GM19328 (cell line): Measurements from ENCODE around the gene BMAL1.

Source experiments
- ATAC-seq: cut with Tn5 transposase; IDR thresholded peaks from one replicate; pipeline ENCODE4 v1.9.1; 2021; ENCODE audit warnings: mild to moderate bottlenecking, moderate library complexity; ENCODE audit not compliant: unreplicated experiment

Gene BMAL1

GRCh38 chr11:13290221-13290980 is 12.8 kb downstream of the BMAL1 start:
- no peak for ATAC-seq

- no peak for ATAC-seq
Measured at GRCh38 chr11:13291361-13291760, 13.8 kb downstream of the BMAL1 start.

GRCh38 chr11:13291800-13292199 is 14.2 kb downstream of the BMAL1 start:
- no peak for ATAC-seq

- ATAC-seq, result no peak
Measured at GRCh38 chr11:13292970-13293369, 15.4 kb downstream of the BMAL1 start.

- ATAC-seq, result no peak
Measured at GRCh38 chr11:13294178-13294577, 16.6 kb downstream of the BMAL1 start.

GRCh38 chr11:13294771-13295579 is 17.4 kb downstream of the BMAL1 start:
- ATAC-seq, result no peak

- no peak for ATAC-seq
Measured at GRCh38 chr11:13297308-13297916, 19.8 kb downstream of the BMAL1 start.

- ATAC-seq, result no peak
Measured at GRCh38 chr11:13297917-13298356, 20.3 kb downstream of the BMAL1 start.

- ATAC-seq, result no peak
Measured at GRCh38 chr11:13298765-13299164, 21.2 kb downstream of the BMAL1 start.

GRCh38 chr11:13301522-13301921 is 23.9 kb downstream of the BMAL1 start:
- no peak for ATAC-seq

GRCh38 chr11:13302420-13302958 is 24.9 kb downstream of the BMAL1 start:
- ATAC-seq, result no peak

- ATAC-seq, result no peak
Measured at GRCh38 chr11:13303668-13304649, 26.4 kb downstream of the BMAL1 start.

- no peak for ATAC-seq
Measured at GRCh38 chr11:13304655-13305335, 27.2 kb downstream of the BMAL1 start.

GRCh38 chr11:13308704-13309103 is 31.1 kb downstream of the BMAL1 start:
- no peak for ATAC-seq

GRCh38 chr11:13309156-13309555 is 31.6 kb downstream of the BMAL1 start:
- ATAC-seq, result no peak

GRCh38 chr11:13310443-13310842 is 32.9 kb downstream of the BMAL1 start:
- ATAC-seq, result no peak

- ATAC-seq, result no peak
Measured at GRCh38 chr11:13311570-13311969, 34.0 kb downstream of the BMAL1 start.

GRCh38 chr11:13313005-13313819 is 35.6 kb downstream of the BMAL1 start:
- no peak for ATAC-seq
